Neutrophil (primary cell): ENCODE measurements around the gene BNC2.

Source experiments
- H3K27ac ChIP-seq: fragments of 200-600 bp; sonication (generic); 2 replicates; pipeline ENCODE4 v1.5.1; 2016; ENCODE audit warnings: mild to moderate bottlenecking, moderate library complexity
- H3K27me3 ChIP-seq: fragments of 200-600 bp; sonication (generic); 2 replicates; pipeline ENCODE4 v1.6.0; 2016; ENCODE audit warnings: mild to moderate bottlenecking
- H3K36me3 ChIP-seq: fragments of 200-600 bp; sonication (generic); 2 replicates; pipeline ENCODE4 v1.5.1; 2017
- H3K4me1 ChIP-seq, 2 experiments: fragments of 200-600 bp in 1 of 2; sonication (generic) in 1 of 2; 1 replicate in 1 of 2; 2 replicates in 1 of 2; pipeline versions ENCODE4 v1.5.1 to v1.6.1; 2013 to 2016; ENCODE audit warnings: low read depth in 1 of 2, low read length in 1 of 2, mild to moderate bottlenecking in 1 of 2, moderate library complexity in 1 of 2; ENCODE audit not compliant: control insufficient read depth in 1 of 2, insufficient read depth in 1 of 2
- H3K4me3 ChIP-seq, 2 experiments: fragments of 200-600 bp in 1 of 2; sonication (generic) in 1 of 2; 1 replicate in 1 of 2; 2 replicates in 1 of 2; pipeline ENCODE4 v1.5.1; 2013 to 2016; ENCODE audit warnings: low read depth in 1 of 2, low read length in 1 of 2, mild to moderate bottlenecking in 1 of 2, moderate library complexity in 1 of 2
- H3K9me3 ChIP-seq: fragments of 200-600 bp; sonication (generic); 2 replicates; pipeline ENCODE4 v1.5.1; 2016
- CTCF ChIP-seq: fragments of 200-600 bp; sonication (generic); IDR thresholded peaks from 2 replicates; pipeline ENCODE4 v1.5.1; 2016; ENCODE audit warnings: antibody characterized with exemption

Gene BNC2

GRCh38 chr9:16515207-16515606 is 355.3 kb downstream of the BNC2 start:
- Histone ChIP-seq H3K27ac (no peak overlapping the region), H3K36me3 (no peaks in the 10 kb centered on the region), H3K9me3 (no peaks in the 10 kb centered on the region), H3K4me3 (no peak overlapping the region), H3K27me3 (no peaks in the 10 kb centered on the region), H3K4me1 (no peaks in the 10 kb centered on the region)
- no peak for TF ChIP-seq CTCF

GRCh38 chr9:16514131-16514530 is 356.3 kb downstream of the BNC2 start:
- H3K4me1 ChIP-seq: no peaks in the 10 kb centered on the region
- H3K4me3 ChIP-seq: no peak overlapping the region
- H3K27me3 ChIP-seq: no peaks in the 10 kb centered on the region
- H3K36me3 ChIP-seq: no peaks in the 10 kb centered on the region
- no peaks in the 10 kb centered on the region for H3K9me3 ChIP-seq
- no peak overlapping the region for H3K27ac ChIP-seq
- no peak for TF ChIP-seq CTCF

GRCh38 chr9:16512281-16512680 is 358.2 kb downstream of the BNC2 start:
- Histone ChIP-seq H3K4me3 (no peak overlapping the region), H3K36me3 (no peaks in the 10 kb centered on the region), H3K9me3 (no peaks in the 10 kb centered on the region), H3K27ac (no peak overlapping the region), H3K4me1 (no peaks in the 10 kb centered on the region), H3K27me3 (no peaks in the 10 kb centered on the region)
- no peak for TF ChIP-seq CTCF

- no peaks in the 10 kb centered on the region for H3K36me3 ChIP-seq
- no peaks in the 10 kb centered on the region for H3K9me3 ChIP-seq
- no peaks in the 10 kb centered on the region for H3K27me3 ChIP-seq
- H3K4me3 ChIP-seq: no peak overlapping the region
- H3K4me1 ChIP-seq: no peaks in the 10 kb centered on the region
- no peak for TF ChIP-seq CTCF
- H3K27ac ChIP-seq: no peak overlapping the region
Measured at GRCh38 chr9:16510482-16510881, 360.0 kb downstream of the BNC2 start.

- no peaks in the 10 kb centered on the region for H3K4me1 ChIP-seq
- no peaks in the 10 kb centered on the region for H3K27me3 ChIP-seq
- TF ChIP-seq CTCF: no peak
- no peaks in the 10 kb centered on the region for H3K36me3 ChIP-seq
- H3K27ac ChIP-seq: no peak overlapping the region
- H3K4me3 ChIP-seq: no peak overlapping the region
- H3K9me3 ChIP-seq: no peaks in the 10 kb centered on the region
Measured at GRCh38 chr9:16509997-16510396, 360.5 kb downstream of the BNC2 start.

- no peak for TF ChIP-seq CTCF
- Histone ChIP-seq H3K4me1 (no peaks in the 10 kb centered on the region), H3K36me3 (no peaks in the 10 kb centered on the region), H3K9me3 (no peaks in the 10 kb centered on the region), H3K4me3 (no peak overlapping the region), H3K27me3 (no peaks in the 10 kb centered on the region), H3K27ac (no peak overlapping the region)
Measured at GRCh38 chr9:16505199-16505598, 365.3 kb downstream of the BNC2 start.
